Activated gamma-delta T cell (primary cell): ENCODE measurements around the gene DCST1.

ENCODE experiments used
- DNase-seq: peaks from one replicate; lab custom pipeline; 2025; lab: John Stamatoyannopoulos, UW

DCST1 gene

DNA sequence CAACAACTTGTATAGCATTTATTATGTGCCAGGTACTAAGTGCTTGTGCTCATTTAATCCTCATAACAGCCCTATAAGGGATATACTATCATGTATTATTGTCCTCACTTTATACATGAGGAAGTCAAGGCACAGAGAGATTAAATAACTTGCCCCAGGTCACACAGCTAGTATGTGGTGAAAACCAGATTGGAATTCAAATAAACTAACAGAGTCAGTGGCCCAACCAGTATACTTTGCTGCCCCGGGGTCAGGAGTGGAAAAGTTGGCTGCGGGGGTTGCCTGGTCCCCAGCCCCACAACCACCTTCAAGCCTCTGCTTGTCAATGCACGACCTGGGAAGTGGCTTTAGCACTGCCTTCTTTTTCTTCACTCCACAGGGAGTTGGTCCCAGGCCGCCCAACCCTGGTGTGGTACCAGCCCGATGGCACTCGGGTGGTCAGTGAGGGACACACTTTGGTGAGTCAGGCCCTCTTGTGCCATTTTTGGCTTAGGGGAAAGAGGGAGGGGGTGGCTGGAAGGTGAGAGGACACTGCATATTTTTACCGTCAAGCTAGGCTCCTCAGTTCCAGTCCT lies 20.0 kb downstream of the DCST1 start:
- DNase-seq: no peak

DNA sequence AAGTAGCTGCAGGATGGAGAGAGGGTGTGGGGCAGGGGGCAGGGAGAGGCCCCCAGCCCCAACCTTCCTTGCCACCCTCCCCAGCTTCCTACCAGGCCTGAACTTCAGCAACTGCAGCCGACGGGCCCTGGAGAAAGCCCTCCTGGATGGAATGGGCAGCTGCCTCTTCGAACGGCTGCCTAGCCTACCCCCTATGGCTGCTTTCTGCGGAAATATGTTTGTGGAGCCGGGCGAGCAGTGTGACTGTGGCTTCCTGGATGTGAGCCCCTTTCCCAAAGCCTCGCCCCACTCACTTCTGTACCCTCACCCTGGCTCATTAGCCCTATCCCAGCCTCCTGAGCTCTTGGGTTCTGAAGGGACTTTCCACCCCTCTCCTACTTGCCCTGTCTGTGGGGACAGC lies 23.5 kb downstream of the DCST1 start:
- DNase-seq: no peak

DNA sequence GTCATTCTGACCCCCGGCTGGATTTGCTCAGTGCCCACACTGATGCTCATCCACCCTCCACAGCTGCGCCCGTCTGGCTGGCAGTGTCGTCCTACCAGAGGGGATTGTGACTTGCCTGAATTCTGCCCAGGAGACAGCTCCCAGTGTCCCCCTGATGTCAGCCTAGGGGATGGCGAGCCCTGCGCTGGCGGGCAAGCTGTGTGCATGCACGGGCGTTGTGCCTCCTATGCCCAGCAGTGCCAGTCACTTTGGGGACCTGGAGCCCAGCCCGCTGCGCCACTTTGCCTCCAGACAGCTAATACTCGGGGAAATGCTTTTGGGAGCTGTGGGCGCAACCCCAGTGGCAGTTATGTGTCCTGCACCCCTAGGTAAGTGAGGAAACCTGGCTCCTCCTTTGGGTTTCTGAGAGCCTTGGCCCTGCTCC lies 24.2 kb downstream of the DCST1 start:
- DNase-seq: no peak

DNA sequence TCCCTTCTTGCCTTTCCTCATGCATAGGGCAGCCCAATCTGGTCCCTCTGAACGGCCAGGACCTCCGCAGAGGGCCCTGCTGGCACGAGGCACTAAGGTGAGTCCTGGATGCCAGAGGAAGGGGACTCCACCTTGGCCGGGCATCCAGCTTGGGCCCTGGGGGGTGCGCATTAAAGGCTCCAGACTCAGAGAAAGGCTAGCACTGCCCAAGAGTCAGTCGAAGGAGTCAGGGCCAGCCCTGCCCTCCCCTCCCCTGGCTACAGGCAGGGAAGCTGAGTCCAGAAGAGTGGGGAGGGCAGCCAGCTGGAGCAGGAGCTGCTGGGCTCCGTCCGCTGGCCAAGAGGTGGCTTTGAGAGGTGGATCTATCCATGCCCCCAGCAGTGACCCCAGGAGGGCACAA lies 27.1 kb downstream of the DCST1 start:
- DNase-seq: no peak

DNA sequence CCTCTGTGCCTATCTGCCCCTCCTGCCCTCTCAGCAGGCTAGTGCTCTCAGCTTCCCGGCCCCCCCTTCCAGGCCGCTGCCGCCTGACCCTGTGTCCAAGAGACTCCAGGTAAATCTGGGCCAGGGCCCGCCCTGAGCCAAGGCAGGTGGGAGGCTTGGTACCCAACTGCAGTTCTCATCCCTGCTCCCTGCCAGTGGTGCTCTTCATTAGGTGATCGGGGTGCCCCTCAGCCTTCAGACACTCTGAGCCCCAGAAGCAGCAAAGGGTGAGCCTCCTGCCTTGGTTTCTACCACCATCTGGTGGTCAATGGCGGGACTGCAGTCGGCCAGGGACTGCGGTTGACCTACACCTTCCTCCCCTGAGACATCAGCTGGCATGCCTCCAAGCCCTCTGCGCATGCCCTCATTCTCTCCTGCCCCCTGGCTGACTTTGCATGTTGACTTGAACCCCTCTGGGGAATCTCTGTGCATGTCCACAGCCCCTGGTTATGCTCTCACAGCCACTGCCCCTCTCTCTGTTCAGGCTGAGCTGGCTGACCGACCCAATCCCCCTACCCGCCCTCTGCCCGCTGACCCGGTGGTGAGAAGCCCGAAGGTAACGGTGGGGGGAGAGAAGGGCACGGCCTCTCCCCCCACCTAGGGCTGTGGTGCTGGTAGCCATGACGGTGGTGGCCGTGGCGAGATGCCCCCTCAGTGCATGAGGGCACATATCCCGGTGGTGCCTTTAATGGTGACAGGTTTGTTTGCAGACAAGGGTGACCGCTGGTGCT lies 27.9 kb downstream of the DCST1 start:
- DNase-seq: peak; percentile 36

DNA sequence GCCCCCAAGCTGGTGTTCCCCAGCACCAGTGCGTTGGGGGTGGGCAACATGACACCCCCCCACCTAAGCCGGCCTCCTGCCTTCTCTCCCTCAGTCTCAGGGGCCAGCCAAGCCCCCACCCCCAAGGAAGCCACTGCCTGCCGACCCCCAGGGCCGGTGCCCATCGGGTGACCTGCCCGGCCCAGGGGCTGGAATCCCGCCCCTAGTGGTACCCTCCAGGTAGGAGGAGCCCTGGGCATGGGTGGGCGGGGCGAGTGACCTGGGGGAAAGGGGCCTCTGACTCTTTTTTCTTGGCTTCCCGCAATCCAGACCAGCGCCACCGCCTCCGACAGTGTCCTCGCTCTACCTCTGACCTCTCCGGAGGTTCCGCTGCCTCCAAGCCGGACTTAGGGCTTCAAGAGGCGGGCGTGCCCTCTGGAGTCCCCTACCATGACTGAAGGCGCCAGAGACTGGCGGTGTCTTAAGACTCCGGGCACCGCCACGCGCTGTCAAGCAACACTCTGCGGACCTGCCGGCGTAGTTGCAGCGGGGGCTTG lies 28.6 kb downstream of the DCST1 start:
- DNase-seq: no peak

DNA sequence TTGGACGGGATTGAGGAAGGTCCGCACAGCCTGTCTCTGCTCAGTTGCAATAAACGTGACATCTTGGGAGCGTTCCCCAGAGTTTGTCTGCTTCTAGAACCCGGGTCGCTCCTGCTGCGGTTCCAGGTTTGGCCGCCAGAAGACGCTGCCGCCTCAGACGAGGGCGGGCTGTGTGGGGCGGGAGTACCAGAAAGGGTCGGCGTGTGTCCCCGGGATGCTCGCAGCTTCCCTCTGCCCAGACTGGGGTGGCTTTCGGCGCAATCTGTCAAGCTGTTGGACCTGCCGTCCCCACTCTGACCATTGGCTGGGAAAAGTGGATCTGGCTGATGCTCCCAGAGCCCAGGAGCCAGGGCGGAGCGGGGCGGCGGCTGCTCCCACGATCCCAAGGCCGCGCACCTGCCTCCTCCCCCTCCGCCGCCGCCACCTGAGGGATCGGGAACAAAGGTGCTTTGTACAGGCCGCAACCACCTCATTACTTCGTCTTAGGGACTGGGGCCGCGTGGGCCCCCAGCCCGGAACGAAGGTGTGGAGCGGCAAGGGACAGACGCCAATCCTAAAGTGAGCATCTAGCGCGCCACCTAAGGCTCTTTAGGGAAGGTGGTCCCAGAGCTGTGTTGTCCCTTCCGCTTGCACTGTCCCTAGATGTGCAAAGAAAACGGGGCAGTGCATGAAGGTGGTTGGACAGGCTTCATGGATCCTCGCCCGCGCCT lies 29.2 kb downstream of the DCST1 start:
- DNase-seq: no peak

DNA sequence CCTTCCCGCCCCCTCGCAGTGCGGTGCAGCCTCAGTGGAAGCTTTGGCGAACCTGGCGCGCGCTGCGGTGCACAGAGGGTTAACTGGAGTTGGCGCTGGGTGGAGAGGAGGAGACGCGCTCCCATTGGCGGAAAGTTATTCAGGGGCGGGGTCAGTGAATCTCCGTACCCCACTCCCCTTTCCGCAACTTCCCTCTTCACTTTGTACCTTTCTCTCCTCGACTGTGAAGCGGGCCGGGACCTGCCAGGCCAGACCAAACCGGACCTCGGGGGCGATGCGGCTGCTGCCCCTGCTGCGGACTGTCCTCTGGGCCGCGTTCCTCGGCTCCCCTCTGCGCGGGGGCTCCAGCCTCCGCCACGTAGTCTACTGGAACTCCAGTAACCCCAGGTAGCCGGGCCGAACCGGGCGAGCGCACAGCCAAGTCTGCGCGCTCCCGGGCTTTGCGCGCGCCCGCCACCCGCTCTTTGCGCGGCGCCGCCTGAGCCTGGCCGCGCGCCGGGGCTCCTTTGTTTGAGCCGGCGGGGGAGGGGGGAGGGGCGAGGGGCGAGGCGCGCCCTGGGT lies 30.0 kb downstream of the DCST1 start, which contains the start of gene EFNA4:
EFNA4 (plus strand) TSS at position 191 of the 561 bp plus-strand sequence; CDS start at position 275, 84 bp downstream.
- peak; percentile 46 for DNase-seq

DNA sequence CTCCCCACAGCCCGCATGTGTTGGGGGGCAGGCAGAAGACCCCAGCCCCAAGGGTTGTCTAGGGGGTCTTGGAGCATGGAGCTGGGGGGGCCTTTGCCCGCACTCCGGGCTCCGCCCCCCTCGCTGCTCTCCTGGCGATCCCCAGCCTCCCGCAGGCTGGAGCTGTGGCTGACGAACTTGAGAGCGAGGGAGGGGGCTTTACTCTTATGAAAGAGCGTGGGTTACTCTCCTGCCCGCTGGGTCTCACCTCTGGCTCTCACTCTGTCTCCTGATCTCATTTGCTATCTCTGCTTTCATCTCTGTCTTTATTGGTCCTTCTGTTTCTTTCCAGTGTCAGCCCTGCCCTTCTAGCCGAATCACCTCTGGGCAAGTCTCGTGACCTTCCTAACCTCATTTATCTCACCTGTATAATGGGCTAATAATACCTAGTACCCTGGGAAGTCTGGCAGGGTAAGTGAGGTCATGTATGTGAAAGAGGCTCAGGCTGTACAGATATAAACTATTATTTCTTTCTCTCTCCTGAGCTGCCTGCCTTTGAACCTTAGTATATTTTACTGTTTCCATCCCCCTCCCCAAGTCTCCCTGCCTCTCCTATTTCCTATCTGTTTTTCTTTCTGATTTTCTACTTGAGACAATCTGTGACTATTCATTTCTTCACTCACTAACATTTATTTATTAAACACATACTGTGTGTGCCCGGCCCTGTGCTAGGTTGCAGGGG lies 30.6 kb downstream of the DCST1 start:
- peak; percentile 41 for DNase-seq

DNA sequence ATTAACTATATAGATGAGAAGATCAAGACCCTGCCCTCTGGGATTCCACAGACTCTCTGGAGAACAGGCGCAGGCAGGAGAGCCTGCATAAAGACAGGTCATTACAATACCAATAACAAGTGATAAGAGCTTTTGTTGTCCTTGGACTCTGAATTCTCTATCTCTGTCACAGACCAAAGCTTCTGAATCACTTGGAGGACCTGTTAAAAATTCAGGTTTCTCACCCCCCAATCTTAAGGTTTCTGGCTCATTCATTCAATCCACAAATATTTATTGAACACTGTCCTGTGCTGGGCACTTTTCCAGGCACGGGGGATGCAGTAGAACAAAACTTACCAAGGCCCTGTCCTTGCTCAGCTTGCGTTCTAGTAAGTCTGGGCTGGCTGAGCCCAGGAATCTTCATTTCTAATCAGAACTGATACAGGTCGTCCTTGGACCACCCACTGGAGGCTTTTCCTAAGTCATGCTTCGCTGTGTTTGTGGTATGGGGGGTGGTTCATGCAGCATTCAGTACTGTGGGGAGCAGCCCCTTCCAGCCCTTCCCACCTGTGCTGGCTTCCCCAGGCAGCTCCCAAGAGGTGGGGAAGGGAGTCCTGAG lies 31.3 kb downstream of the DCST1 start:
- DNase-seq: no peak

DNA sequence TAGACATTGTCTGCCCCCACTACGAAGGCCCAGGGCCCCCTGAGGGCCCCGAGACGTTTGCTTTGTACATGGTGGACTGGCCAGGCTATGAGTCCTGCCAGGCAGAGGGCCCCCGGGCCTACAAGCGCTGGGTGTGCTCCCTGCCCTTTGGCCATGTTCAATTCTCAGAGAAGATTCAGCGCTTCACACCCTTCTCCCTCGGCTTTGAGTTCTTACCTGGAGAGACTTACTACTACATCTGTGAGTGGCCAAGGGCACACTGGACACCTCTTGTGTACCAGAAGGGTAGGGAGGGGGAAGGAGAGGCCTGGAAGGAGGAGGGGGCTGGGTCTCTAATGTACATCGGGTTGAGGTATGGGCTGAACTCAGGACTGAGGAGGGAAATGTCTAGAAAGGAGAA lies 33.2 kb downstream of the DCST1 start:
- no peak for DNase-seq

DNA sequence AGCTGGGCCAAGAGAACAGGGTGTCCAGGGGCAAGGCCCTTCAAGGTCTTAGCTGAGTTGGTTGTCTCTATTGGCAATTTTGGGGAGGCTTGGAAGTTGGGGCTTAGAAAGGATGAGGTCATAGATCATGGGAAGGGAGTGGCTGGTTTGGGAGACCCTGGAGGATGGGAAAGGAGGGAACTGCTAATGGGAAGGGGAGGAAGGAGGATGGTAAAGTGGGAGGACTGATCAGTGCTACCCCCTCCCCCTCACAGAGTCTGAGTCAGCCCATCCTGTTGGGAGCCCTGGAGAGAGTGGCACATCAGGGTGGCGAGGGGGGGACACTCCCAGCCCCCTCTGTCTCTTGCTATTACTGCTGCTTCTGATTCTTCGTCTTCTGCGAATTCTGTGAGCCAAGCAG lies 35.0 kb downstream of the DCST1 start:
- DNase-seq: no peak

DNA sequence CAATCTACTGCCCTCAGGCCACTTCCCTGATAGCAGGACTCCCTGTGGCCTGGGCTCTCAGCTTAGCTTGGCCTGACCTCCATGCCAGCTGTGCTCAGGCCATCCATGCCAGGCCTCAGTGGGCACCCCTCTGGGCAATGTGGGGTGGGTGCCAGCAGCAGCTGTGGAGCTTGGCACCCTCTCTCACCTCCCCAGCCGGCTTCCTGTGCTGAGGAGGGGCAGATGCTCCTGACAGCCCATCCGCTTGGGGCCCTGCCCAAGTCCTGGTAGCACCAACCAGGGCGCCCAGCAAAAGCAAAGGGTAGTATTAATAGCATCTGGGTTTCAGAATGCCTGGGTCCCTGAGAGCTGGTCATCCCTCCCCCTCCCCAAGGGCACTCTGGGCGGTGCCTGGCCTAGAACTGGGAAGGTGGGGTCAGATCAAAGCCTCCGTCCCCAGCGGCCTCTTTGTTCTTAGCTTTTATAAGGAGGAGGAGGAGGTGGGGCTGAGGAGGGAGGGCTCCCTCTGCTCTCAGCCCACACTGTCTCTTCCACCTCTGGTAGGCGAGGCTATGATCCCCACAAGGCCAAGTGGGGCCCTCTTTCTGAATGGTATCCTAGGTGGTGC lies 36.0 kb downstream of the DCST1 start:
- no peak for DNase-seq

DNA sequence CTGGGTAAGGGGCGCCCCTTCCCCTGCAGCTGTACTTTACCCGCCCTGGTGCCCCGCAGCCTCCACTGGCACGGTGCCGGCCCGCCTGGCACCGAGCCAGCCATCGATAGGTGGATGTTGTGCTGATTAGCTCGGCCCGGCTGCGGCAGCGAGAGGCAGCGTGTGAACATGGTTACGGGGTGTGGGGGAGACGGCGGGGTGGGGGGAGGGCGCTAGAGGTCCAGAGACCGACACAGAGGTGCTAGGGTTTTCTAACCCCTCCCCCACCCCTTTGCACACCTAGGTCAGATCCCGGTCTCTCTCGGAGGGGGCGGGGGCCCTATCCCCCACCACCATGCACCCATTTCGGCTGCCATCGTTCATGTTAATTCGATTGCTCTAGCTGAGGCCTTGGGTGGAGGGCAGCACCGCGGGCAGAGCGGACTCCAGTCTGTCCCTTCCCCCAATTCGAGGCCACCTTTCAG lies 36.6 kb downstream of the DCST1 start:
- DNase-seq: no peak

DNA sequence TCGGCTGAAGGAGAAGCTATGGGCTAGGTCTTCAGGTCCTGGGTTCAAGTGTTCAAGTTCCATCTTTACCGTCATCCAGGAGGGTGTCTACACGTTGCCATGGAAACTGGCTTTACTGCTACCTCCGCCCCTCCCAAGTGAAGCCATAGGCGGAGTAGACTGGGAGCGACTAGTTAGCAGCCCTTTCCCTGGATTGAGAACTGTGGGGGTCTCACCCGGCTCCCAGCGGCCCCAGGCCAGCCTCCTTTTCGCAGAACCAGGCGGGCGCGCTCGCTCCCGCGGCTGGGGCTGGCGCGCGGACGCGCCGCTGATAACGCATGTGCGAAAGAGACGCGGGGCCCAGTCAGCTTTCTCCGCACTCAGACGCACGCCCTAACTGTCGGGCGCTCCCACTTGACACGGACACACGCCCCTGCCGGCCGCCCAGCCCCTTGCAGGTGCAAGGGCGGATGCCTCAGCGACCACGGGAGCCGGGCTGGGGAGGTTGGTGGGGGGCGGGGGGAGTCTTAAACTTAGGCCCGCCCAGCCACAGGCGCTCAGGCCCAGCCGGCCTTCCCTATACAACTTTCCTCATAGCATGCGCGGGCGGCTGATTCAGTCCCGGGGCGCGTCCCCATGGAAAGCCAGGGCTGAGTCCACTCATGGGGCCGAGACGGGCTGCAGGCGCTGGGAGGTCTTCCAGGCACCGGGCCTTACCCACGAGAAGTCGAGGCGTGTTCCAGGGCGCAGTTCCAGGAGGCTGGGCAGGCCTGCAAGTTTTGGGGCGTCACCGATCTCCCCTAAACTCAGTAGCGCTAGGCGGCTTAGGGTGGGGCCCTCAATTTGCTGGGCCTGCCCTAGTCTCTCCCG lies 37.3 kb downstream of the DCST1 start:
- DNase-seq: peak; percentile 53

DNA sequence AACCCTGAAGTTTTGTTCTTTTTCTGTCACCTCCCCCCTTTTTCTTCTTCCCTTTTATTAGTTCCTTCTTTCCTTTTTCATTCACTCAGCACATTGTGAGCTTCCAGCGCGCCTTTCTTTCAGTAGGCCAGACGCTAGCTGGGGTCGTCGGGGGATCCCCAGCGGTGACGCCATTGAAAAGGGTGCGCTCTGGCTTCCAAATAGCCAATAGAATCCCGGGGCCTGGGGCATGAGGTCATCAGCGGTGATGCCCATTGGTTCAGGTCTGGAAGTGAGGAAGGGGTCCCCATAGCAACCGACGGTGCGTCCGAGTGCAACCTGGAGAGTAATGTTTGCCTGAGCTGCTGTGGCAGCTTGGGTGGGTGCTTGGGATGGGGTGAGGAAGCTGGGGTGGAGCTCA lies 38.1 kb downstream of the DCST1 start:
- DNase-seq: no peak

DNA sequence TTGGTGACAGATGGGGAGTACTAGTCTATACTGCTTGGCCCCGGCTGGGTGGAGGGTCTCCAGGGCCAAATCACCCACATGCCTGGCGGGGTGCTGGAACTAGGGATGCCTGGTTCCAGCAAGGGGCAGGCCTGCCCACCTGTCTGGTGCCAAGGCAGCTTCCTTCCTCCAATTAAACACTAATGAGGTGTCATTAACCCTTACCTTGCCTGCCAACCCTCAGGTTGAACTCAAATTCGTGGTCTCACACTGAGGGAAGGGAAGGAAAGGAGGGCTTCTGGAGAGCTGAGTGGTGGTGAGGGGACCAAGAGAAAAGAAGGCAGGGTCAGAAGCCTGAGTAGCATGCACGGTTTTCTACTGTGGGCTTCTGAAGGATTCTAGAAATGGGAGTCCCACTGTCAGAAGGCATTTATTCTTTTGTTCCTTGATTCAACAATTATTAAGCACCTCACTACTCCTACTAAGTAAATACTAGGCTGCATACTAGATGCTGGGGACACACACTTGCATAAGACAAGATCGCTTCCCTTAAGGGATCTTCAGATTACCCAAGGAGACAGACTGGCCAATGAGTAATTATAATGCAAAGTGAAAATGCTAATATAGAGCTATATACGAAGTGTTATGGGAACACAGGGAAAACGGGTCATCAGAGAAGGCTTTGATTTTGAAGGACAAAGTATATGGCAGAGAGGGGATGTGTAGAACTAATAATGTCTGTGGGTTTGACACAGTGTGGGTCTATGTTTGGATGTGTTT lies 39.1 kb downstream of the DCST1 start:
- DNase-seq: no peak

DNA sequence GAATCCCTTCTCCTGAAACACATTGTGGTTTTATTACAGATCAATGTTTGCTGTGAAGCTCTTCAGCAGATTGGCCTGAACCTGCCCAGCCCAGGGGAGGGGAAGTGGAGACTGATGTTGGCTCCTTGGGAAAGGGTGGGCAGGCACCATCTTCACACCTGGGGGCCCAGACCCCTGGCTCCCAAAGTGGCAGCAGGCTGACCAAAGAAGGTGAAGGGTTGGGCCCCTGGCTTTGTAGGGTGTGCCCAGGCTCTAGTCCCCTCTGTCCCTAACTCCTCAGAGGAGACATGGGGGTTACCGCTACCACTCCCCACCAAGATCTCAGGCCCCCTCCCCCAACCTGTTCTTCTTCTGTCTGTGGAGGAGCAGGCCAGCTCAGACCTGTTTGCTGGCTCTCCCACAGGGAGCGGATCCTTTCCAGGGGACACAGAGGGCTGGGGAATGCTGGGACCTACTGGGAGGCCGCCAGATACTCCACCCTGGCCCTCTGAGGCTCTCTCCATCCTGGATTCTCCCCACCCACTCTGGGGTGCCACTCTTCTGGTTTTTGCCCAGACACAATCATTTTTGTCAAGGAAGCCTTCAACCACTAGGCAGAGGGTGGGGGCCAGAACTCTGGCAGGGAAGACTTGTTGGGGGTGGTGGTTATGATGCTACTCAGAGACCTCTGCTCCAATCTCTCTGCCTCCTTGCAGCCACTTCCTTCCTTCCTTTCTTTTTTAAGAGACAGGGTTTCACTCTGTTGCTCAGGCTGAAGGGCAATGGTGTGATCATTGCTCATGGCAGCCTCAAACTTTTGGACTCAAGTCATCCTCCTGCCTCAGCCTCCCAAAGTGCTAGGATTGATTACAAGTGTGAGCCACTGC lies 40.0 kb downstream of the DCST1 start:
- no peak for DNase-seq
